ENCODE results near the gene MYL10.

Gene MYL10

DNA sequence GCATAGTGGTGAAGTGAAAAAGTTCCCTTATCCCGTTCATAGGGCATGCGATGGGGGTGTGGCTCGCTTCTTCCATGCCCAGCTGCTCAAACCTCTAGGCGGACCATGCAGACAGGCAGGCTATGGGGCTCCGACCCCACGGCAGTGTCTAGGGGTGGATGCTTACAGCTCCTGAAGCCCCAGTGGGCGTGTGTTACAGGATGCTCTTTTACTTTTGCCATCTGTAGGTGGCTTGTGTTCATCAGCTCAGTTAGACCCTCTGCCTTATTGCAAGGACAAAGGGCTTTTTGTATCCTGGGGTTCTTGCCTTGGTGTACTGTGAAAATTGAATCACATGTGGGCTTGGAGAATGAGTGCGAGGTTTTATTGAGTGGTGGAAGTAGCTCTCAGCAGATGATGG is at the start of gene MYL10:
Gene MYL10 (minus strand): TSS at position 126 of the 400 bp plus-strand sequence. CDS start 178 bp downstream, outside the sequence.
- DNase-seq (ENCODE audit: low read depth): no peak

DNA sequence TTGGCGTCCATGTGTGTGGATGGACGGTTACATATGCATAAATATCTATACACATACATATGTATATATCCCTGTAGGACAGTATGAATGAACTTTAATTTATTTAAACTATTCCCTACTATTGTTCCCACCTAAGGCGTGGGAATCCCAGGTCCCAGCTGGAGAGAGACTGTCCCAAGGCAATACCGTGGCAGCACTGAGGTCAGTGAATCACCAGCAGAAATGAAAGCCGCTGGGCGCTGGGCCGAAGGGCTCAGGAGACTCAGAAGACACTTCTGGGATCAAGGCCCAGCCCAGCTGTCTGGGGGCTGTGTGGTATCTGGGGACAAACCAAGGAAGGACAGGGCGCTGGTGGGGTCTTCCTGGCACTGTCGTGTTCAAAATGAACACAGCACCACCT is 49.6 kb upstream of the MYL10 start:
- DNase-seq (ENCODE audit: low read depth): peak; percentile 58

DNA sequence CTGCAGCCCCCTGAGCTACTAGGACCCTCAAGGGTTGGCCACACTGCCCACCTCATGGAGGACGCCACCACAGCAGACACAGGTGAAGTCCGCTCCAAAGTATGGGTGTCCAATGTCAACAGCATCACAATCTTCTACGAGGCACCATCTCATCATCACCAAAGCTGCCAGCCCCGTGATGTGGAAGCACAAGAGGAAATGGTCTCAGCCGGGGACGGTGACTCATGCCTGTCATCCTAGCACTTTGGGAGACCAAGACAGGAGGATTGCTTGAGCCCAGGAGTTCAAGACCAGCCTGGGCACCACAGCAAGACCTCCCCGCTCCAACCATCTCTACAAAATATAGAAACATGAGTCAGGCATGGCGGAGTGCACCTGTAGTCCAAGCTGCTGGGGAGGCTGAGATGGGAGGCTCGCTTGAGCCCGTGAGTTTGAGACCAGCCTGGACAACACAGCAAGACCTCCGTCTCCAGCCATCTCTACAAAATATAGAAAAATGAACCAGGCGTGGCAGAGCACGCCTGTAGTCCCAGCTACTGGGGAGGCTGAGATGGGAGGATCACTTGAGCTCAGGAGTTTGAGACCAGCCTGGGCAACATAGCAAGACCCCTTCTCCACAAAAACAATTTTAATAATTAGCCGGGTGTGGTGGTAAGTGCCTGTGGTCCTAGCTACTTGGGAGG is 48.8 kb upstream of the MYL10 start:
- DNase-seq (ENCODE audit: low read depth): no peak

GRCh38 chr7:101677391-101677790 is 48.3 kb upstream of the MYL10 start:
- DNase-seq (ENCODE audit: low read depth): no peak

DNA sequence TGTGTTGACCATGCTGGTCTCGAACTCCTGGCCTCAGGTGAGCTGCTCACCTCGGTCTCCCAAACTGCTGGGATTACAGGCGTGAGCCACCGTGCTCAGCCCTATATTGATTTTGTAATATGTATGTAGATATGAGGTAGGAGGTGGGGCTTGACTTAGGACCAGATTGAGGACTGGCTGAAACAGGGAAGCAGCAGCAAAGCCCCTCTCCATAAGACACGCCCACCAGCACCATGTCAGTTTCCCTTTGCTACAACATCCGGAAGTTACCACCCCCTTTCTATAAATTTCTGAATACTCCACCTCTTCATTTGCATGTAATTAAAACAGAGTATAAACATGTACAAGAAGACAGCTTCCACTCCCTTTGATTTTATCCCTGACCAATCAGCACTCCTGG is 47.9 kb upstream of the MYL10 start:
- DNase-seq (ENCODE audit: low read depth): no peak

- DNase-seq (ENCODE audit: low read depth): no peak
These were observed 47.0 kb upstream of the MYL10 start for GRCh38 chr7:101676062-101676598.

GRCh38 chr7:101674439-101674838 is 45.3 kb upstream of the MYL10 start:
- DNase-seq (ENCODE audit: low read depth): no peak

- DNase-seq (ENCODE audit: low read depth): no peak
These were observed 44.9 kb upstream of the MYL10 start for GRCh38 chr7:101673951-101674350.

GRCh38 chr7:101673315-101673714 is 44.2 kb upstream of the MYL10 start:
- no peak for DNase-seq (ENCODE audit: low read depth)

GRCh38 chr7:101671371-101672356 is 42.6 kb upstream of the MYL10 start:
- DNase-seq (ENCODE audit: low read depth): no peak

GRCh38 chr7:101669307-101669706 is 40.2 kb upstream of the MYL10 start:
- no peak for DNase-seq (ENCODE audit: low read depth)

DNA sequence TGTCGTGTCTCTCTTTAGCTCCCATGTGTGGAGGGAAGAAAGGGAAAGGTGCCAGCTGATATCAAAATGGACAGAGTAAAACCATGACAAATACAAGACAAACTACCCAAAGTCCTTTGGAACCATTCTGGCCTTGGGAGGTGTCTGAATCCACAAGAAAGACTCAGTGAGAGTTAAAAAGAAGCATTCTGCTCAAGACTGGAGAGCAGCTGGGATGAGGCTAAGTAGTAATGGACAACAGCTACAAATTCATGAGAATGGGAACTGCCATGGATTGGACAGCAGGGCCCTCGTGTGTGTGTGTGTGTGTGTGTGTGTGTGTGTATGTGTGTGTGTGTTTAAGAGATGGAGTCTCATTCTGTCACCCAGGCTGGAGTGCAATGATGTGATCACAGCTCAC is 39.6 kb upstream of the MYL10 start:
- DNase-seq (ENCODE audit: low read depth): no peak

DNA sequence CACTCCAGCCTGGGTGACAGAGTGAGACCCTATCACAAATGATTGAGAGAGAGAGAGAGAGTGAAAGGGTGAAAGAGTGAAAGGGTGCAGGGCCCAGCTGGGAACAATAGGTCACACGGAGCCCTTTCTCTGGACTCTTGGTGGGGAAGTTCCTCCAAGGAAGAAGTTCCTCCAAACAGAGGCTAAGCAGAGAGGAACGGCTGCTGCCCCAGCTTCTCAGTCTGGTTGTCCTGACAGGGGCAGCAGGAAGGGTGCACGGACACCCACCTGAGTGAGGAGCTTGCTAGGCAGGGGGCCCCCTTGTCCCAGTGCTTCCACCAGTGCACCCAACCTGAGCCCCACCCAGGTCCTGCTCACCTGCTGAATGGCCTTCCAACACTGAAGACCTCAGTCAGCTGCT is 38.8 kb upstream of the MYL10 start:
- no peak for DNase-seq (ENCODE audit: low read depth)

DNA sequence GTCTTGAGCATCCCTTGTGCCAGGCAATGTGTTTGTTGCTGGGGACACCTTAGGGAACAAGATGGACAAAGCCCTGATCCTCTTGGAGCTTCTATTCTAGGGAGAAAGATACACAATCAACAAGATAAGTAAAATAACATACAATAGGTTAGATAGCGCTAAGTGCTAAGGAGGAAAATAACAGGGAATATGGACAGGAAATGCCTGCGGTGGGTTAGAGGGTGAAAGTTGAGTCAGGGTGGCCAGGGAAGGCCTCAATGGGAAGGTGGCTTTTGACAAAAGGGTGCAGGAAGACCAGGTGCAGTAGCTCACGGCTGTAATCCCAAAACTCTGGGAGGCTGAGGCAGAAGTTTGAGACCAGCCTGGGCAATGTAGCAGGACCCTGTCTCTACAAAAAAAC is 38.3 kb upstream of the MYL10 start:
- DNase-seq (ENCODE audit: low read depth): no peak

DNA sequence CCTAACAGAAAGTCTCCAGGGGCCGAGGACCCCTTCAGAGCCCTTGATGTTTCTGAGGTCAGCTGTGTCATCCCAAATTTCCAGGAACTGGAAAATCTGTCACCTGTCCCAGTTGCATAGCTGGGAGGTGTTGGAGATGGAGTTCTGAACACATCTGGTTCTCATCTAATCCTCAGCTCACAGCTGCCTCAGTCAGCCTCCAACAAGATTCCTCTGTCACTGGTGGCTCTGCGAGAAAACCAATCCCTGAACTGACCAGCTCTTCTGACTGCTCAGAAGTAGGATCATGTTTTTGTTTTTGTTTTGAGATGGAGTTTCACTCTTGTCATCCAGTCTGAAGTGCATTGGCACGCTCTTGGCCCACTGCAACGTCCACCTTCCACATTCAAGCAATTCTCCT is 37.6 kb upstream of the MYL10 start:
- no peak for DNase-seq (ENCODE audit: low read depth)

GRCh38 chr7:101666293-101666692 is 37.2 kb upstream of the MYL10 start:
- DNase-seq (ENCODE audit: low read depth): no peak

DNA sequence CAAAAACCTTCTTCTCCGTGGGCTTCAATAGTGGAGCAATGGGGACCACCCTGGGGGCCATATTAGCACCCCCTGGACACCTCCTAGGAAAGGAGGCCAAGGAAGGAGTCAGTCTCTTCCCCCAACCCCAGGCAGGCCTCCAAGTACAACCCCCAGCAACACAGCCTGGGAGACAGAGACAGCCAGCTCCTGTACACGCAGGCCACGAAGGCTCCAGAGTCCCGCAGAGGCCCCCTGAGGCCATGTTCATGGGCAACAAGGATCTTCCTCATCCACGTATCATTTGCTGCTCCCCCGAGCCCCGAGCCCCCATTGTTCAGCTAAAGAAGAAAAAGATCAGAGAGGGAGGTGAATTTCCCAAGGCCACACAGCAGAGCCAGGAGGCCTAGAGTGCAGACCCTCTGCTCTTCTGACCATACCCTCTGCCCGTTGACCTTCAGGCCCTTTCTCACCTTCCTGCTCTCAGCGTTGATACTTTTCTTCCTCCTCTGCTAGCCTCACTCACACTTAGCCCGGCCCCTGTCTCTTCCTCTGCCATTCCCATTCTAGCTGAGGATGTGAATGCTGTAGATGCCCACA is 35.9 kb upstream of the MYL10 start:
- DNase-seq (ENCODE audit: low read depth): no peak

DNA sequence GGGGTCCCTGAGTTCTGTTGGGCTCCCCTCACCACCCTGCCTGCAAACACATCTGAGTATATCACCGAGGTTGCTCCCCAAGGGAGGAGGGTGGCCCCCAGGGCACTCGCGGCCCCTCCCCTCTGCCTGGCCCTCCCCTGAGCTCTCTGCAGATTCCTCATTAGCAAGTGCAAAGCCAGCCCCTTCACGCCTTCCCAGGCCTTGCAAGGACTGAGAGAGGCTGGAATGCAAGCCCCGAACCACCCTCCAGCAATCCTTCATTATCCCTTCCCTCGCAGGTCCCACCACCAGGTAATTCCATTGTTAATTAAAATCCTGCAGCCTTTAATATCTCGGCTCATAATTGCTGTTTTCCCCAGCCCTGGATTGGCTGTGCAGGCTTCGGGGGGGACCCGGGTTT is 35.3 kb upstream of the MYL10 start:
- no peak for DNase-seq (ENCODE audit: low read depth)

DNA sequence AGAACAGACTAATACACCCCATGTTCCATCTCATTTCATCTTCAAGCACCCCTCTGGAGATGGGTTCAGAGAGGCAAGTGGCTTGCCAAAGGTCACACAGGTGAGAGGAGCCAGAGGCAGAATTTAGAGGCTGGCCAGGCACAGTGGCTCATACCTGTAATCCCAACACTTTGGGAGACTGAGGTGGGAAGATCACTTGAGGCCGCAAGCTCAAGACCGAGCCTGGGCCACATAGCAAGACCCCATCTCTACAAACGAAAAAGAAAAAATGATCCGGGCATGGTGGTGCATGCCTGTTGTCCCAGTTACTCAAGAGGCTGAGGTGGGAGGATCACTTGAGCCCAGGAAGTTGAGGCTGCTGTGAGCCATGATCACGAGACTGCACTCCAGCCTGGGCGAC is 34.7 kb upstream of the MYL10 start:
- no peak for DNase-seq (ENCODE audit: low read depth)

DNA sequence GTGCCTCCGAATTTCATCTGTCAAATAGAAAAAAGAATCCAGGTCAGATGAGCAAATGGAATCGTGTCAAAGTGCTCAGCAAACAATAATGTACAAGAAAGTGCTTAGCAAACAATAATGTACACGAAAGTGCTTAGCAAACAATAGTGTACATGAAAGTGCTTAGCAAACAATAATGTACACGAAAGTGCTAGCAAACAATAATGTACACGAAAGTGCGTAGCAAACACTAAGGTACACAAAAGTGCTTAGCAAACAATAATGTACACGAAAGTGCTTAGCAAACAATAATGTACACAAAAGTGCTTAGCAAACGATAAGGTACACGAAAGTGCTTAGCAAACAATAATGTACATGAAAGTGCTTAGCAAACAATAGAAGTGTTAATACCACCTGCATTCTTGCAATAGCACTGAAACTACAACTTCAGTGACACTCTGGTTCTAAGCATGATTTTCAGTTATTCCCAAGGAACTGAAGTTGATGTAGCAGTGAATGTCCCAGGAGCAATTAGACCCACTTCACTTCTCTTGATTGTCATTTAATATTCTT is 33.4 kb upstream of the MYL10 start:
- no peak for DNase-seq (ENCODE audit: low read depth)

GRCh38 chr7:101659706-101660105 is 30.6 kb upstream of the MYL10 start:
- no peak for DNase-seq (ENCODE audit: low read depth)

GRCh38 chr7:101657171-101657570 is 28.1 kb upstream of the MYL10 start:
- no peak for DNase-seq (ENCODE audit: low read depth)
